GM12878 (cell line): ENCODE measurements around the gene TLE2. TPM values are rescaled to one million over a fixed set of nuclear protein-coding genes. Genes with fewer than 3 reads are reported as not detected.

Experiments
- ATAC-seq: fragments of 200-7000 bp; cut with Tn5 transposase; 3 replicates; pipeline ENCODE4 v1.9.1; 2020; ENCODE audit warnings: mild to moderate bottlenecking, moderate library complexity
- BruUV-seq: library from RNA; stranded (reverse); fragments of 400-500 nt; replicated peaks from 2 replicates; lab custom pipeline; 2021; lab: Mats Ljungman, UMichigan
- CTCF ChIA-PET: fragments of 300-600 bp; sonication (Branson Sonifier 250); formaldehyde crosslinking; extraction: SDS; loops from one replicate; lab custom pipeline; 2021; ENCODE audit warnings: inconsistent platforms; lab: Yijun Ruan, JAX
- POLR2A ChIA-PET: fragments of 350-600 bp; formaldehyde crosslinking; extraction: SDS; loops from one replicate; lab custom pipeline; 2021; ENCODE audit warnings: inconsistent platforms; lab: Charles Lee
- RAD21 ChIA-PET: fragments of 300-600 bp; sonication (Branson Sonifier 250); formaldehyde crosslinking; loops from one replicate; lab custom pipeline; 2023; ENCODE audit warnings: antibody characterized with exemption; ENCODE audit not compliant: unreplicated experiment; lab: Charles Lee
- SMC1A ChIA-PET: fragments of 300-600 bp; sonication (Branson Sonifier 250); formaldehyde crosslinking; loops from one replicate; lab custom pipeline; 2023; ENCODE audit not compliant: unreplicated experiment, uncharacterized antibody; lab: Charles Lee
- DNase-seq: peaks from one replicate; pipeline ENCODE4 v3.0.0-alpha.2; 2011; ENCODE audit warnings: low read depth, low spot score
- FAIRE-seq: peaks from 3 replicates; lab custom pipeline; 2011; peaks lifted over from hg19 to GRCh38; lab: Jason Lieb, UNC
- H2AFZ ChIP-seq: 2 replicates; pipeline ENCODE4 v1.6.0; 2011; ENCODE audit warnings: low read depth, low read length, control low read depth; ENCODE audit not compliant: control insufficient read depth
- H3K27ac ChIP-seq: 2 replicates; pipeline ENCODE4 v1.5.1; 2011; ENCODE audit warnings: control low read depth; ENCODE audit not compliant: control insufficient read depth, insufficient read depth
- H3K27me3 ChIP-seq, 2 experiments: replicated peaks in 1 of 2; 2 replicates each; pipeline versions ENCODE4 v1.6.0 to v1.6.1; 2011; ENCODE audit warnings: low read length in 1 of 2; ENCODE audit not compliant: control insufficient read depth in 2 of 2, insufficient read depth in 2 of 2
- H3K36me3 ChIP-seq, 2 experiments: 2 replicates each; pipeline ENCODE4 v1.5.1; 2011; ENCODE audit warnings: low read length in 1 of 2; ENCODE audit not compliant: control insufficient read depth in 2 of 2, insufficient read depth in 2 of 2
- H3K4me1 ChIP-seq: 2 replicates; pipeline ENCODE4 v1.6.1; 2011; ENCODE audit warnings: mild to moderate bottlenecking, low read length, moderate library complexity, mixed read lengths; ENCODE audit not compliant: control insufficient read depth, insufficient read depth
- H3K4me2 ChIP-seq: 2 replicates; pipeline ENCODE4 v1.6.0; 2011; ENCODE audit warnings: control low read depth; ENCODE audit not compliant: control insufficient read depth, insufficient read depth
- H3K4me3 ChIP-seq: fragments of 200-600 bp; sonication (generic); 2 replicates; pipeline ENCODE4 v1.5.1; 2016
- H3K79me2 ChIP-seq: 2 replicates; pipeline ENCODE4 v1.6.0; 2011; ENCODE audit warnings: low read length; ENCODE audit not compliant: control insufficient read depth, insufficient read depth
- H3K9ac ChIP-seq: 2 replicates; pipeline ENCODE4 v1.8.0; 2011; ENCODE audit warnings: low read length, control low read depth, mixed read lengths; ENCODE audit not compliant: control insufficient read depth, insufficient read depth
- H3K9me3 ChIP-seq: replicated peaks from 3 replicates; pipeline ENCODE4 v1.5.1; 2011; ENCODE audit warnings: mild to moderate bottlenecking, low read length; ENCODE audit not compliant: control insufficient read depth, insufficient read depth
- H4K20me1 ChIP-seq: 2 replicates; pipeline ENCODE4 v1.6.0; 2011; ENCODE audit not compliant: control insufficient read depth, insufficient read depth
- ATF2 ChIP-seq: IDR thresholded peaks from 2 replicates; pipeline ENCODE4 v1.6.1; 2012; ENCODE audit warnings: low read length, inconsistent platforms
- CREM ChIP-seq: IDR thresholded peaks from 2 replicates; pipeline ENCODE4 v1.6.1; 2014; ENCODE audit warnings: antibody characterized with exemption, low read depth
- DPF2 ChIP-seq: fragments of 450-650 bp; IDR thresholded peaks from 2 replicates; pipeline ENCODE4 v1.6.1; 2017; ENCODE audit warnings: mild to moderate bottlenecking
- IRF5 ChIP-seq: fragments of 450-650 bp; IDR thresholded peaks from 2 replicates; pipeline ENCODE4 v1.6.1; 2017; ENCODE audit warnings: borderline replicate concordance
- KDM1A ChIP-seq: fragments of 200-600 bp; sonication (generic); IDR thresholded peaks from 2 replicates; pipeline ENCODE4 v1.6.1; 2016; ENCODE audit warnings: borderline replicate concordance
- PBX3 ChIP-seq: IDR thresholded peaks from 2 replicates; pipeline ENCODE4 v1.6.1; 2011; ENCODE audit warnings: mild to moderate bottlenecking, low read depth, low read length, moderate library complexity; ENCODE audit not compliant: insufficient replicate concordance
- TBL1XR1 ChIP-seq: IDR thresholded peaks from 2 replicates; pipeline ENCODE4 v1.6.1; 2012; ENCODE audit warnings: low read depth, low read length, improper control_type of control experiment
- ZBTB11 ChIP-seq: fragments of 450-650 bp; formaldehyde crosslinking; IDR thresholded peaks from 2 replicates; pipeline ENCODE4 v1.5.0; 2022; ENCODE audit warnings: mild to moderate bottlenecking, missing genetic modification characterization
- ZNF24 ChIP-seq: fragments of 450-650 bp; IDR thresholded peaks from 2 replicates; pipeline ENCODE4 v1.6.1; 2017; ENCODE audit warnings: antibody characterized with exemption, mild to moderate bottlenecking
- ZNF274 ChIP-seq: IDR thresholded peaks from one replicate; pipeline ENCODE4 v1.8.0; 2011; ENCODE audit not compliant: insufficient read length, insufficient read depth
- ZNF622 ChIP-seq: fragments of 450-650 bp; IDR thresholded peaks from 2 replicates; pipeline ENCODE4 v1.6.1; 2017; ENCODE audit warnings: mild to moderate bottlenecking, inconsistent platforms
- ZNF687 ChIP-seq: fragments of 450-650 bp; IDR thresholded peaks from 2 replicates; pipeline ENCODE4 v1.6.1; 2017; ENCODE audit warnings: mild to moderate bottlenecking, moderate library complexity
- WGBS: methylation state at CpG from one replicate; pipeline ENCODE4 v1.1.6; 2016; ENCODE audit warnings: low lambda C conversion rate; ENCODE audit not compliant: insufficient replicate concordance, insufficient coverage; ENCODE audit errors: missing lambda C conversion rate; 5-methylcytosine and 5-hydroxymethylcytosine counted together
- in situ Hi-C: fragments of 300-500 bp; cut with MboI; formaldehyde crosslinking; loops from 9 replicates; pipeline ENCODE4 v1.14.3; 2018; ENCODE audit warnings: mixed read lengths
- intact Hi-C: fragments of 100-400 bp; cut with micrococcal nuclease; formaldehyde crosslinking; loops from one replicate; pipeline ENCODE4 v1.14.2; 2022; ENCODE audit not compliant: unreplicated experiment
- polyA plus RNA-seq, 11 experiments: library from polyadenylated mRNA; depleted of rRNA in 4 of 11; unstranded in 6 of 11; stranded (reverse) in 5 of 11; fragments of >200 nt; fragmentation: Nextera tagmentation in 4 of 11; fragmentation: Illumina TruSeq in 1 of 11; extraction: Ambion mirVana in 4 of 11; extraction: Trizol in 1 of 11; gene quantifications; 1 replicate in 1 of 11; 2 replicates in 10 of 11; pipeline versions ENCODE4 v1.2.1 to v1.2.3, GENCODE V29; 2011 to 2016; ENCODE audit warnings: inconsistent platforms in 2 of 11, missing spikeins in 2 of 11, low read depth in 1 of 11
- total RNA-seq, 4 experiments: library from RNA; depleted of rRNA in 3 of 4; stranded (reverse); fragments of >200 nt in 3 of 4; fragmentation: Illumina TruSeq in 1 of 4; extraction: Trizol in 1 of 4; gene quantifications; 2 replicates each; pipeline versions ENCODE4 v1.2.1 to v1.2.3, GENCODE V29; 2013 to 2021

TLE2 gene
- total and polyA plus RNA-seq, 10 of the 15 experiments (the other 5 are each of a cell fraction or from before 2014, with no cell fraction given) = 0.05 to 0.21 (median 0.11) TPM; not detected in 5

- no peak for TF ChIP-seq CREM
These were observed 46.1 kb downstream of the TLE2 start (continued) for GRCh38 chr19:2982983-2983350.

GRCh38 chr19:2982561-2982960 is 46.5 kb downstream of the TLE2 start:
- BruUV-seq = no TSS peak
- no peak for TF ChIP-seq DPF2
- TF ChIP-seq ZBTB11 (CRISPR knock-in tag) = no peak
- no peak for TF ChIP-seq PBX3
- no peak for TF ChIP-seq IRF5
- no peak for TF ChIP-seq ZNF622
- no peak for TF ChIP-seq ZNF687
- TF ChIP-seq ATF2 = no peak
- no peak for TF ChIP-seq KDM1A
- TF ChIP-seq ZNF24 = no peak
- no peak for TF ChIP-seq ZNF274
- TF ChIP-seq TBL1XR1 = no peak

More at GRCh38 chr19:2982561-2982960, 46.5 kb downstream of the TLE2 start:
- H3K36me3 ChIP-seq = no peaks in the 10 kb centered on the region
- WGBS = 47% methylated on average over 8 of the region's 8 CpGs
- H3K9ac ChIP-seq = no peak overlapping the region
- DNase-seq (no peak), FAIRE-seq (no peak), ATAC-seq (no peak)
- H3K4me1 ChIP-seq = peaks cover 11% of the 10 kb centered on the region; the same call in 1 of the 2 replicates
- no peak overlapping the region for H3K27ac ChIP-seq
- no peaks in the 10 kb centered on the region for H4K20me1 ChIP-seq
- H3K4me3 ChIP-seq = no peak overlapping the region
- H3K4me2 ChIP-seq = no peak overlapping the region
- ChIA-PET CTCF (no interaction called here), RAD21 (no interaction called here), POLR2A (interaction anchor here (0.7 kb wide), 1 partner anchor 389 kb away, joined by 3 read pairs; no protein-coding TSS in a partner anchor), SMC1A (interaction anchor here (1.5 kb wide), 1 partner anchor 53 kb away, joined by 3 read pairs; no protein-coding TSS in a partner anchor)
- H2AFZ ChIP-seq = no peak overlapping the region
- H3K27me3 ChIP-seq = no peaks in the 10 kb centered on the region; a peak in 2 of 4 replicates
- intact Hi-C loops (no loop called here), in situ Hi-C loops (no loop called here)
- no peaks in the 10 kb centered on the region for H3K79me2 ChIP-seq
- no peaks in the 10 kb centered on the region for H3K9me3 ChIP-seq
